Measurements from ENCODE around the gene STAT4.

The STAT4 gene

GRCh38 chr2:191050640-191050987 lies 100.2 kb downstream of the STAT4 start:
- Histone ChIP-seq H3K4ac (ENCODE audit: low read depth in 1 of 2, low read length in 2 of 2) (peak overlapping the region in 1 of 2 experiments; percentile 60), H2AK5ac (ENCODE audit: low read length, severe bottlenecking) (peak overlapping the region; percentile 96), H2AFZ (ENCODE audit: low read depth, low read length) (no peak overlapping the region), H3K9ac (ENCODE audit: low read length) (peak overlapping the region; percentile 81), H2BK5ac (ENCODE audit: low read depth, low read length, poor library complexity, severe bottlenecking) (peak overlapping the region; percentile 88), H2BK120ac (ENCODE audit: low read depth, low read length) (peak overlapping the region; percentile 74), H3K79me1 (replicated peaks; ENCODE audit: low read length, poor library complexity, severe bottlenecking) (no peaks in the 10 kb centered on the region), H3K14ac (ENCODE audit: low read length in 2 of 2) (no peak overlapping the region), H4K91ac (ENCODE audit: low read length) (no peak overlapping the region), H3K23ac (ENCODE audit: low read length in 2 of 2) (no peak overlapping the region), H2BK15ac (ENCODE audit: low read depth, poor library complexity, severe bottlenecking) (no peak overlapping the region), H2BK12ac (ENCODE audit: low read length in 2 of 2) (peak overlapping the region in 1 of 2 experiments; percentile 99), H3K4me1 (ENCODE audit: control insufficient read depth, insufficient read depth, low read depth, low read length) (peaks cover 11% of the 10 kb centered on the region), H3K4me3 (ENCODE audit: insufficient read depth in 1 of 2, low read depth in 1 of 2, low read length in 2 of 2) (no peak overlapping the region), H3K18ac (ENCODE audit: low read depth in 1 of 2, low read length in 2 of 2) (peak overlapping the region; percentile 69 to 88), H3K27me3 (ENCODE audit: control insufficient read depth in 1 of 2, insufficient read depth in 1 of 2, low read length in 2 of 2) (no peaks in the 10 kb centered on the region), H4K8ac (ENCODE audit: low read length) (no peak overlapping the region), H3K9me3 (ENCODE audit: control insufficient read depth, low read length) (no peaks in the 10 kb centered on the region), H3K36me3 (ENCODE audit: control insufficient read depth in 1 of 2, insufficient read depth in 2 of 2, low read depth in 1 of 2, low read length in 2 of 2) (no peaks in the 10 kb centered on the region), H3K27ac (ENCODE audit: low read length, poor library complexity, severe bottlenecking) (peak overlapping the region; percentile 99), H3K4me2 (ENCODE audit: low read length, poor library complexity, severe bottlenecking) (peak overlapping the region; percentile 47)
- 0% methylated on average over 1 of the region's 1 CpG for WGBS
- DNase-seq = peak; percentile 87

- H3K4me2 ChIP-seq (ENCODE audit: low read length, poor library complexity, severe bottlenecking) = no peak overlapping the region
- no peak overlapping the region for H2BK12ac ChIP-seq (ENCODE audit: low read length in 2 of 2)
- DNase-seq = peak; percentile 91
- WGBS = 0% methylated on average over 3 of the region's 4 CpGs
- H2AFZ ChIP-seq (ENCODE audit: low read depth, low read length) = no peak overlapping the region
- no peak overlapping the region for H3K14ac ChIP-seq (ENCODE audit: low read length in 2 of 2)
- no peak overlapping the region for H2BK15ac ChIP-seq (ENCODE audit: low read depth, poor library complexity, severe bottlenecking)
- H4K8ac ChIP-seq (ENCODE audit: low read length) = no peak overlapping the region
- no peaks in the 10 kb centered on the region for H3K79me1 ChIP-seq (replicated peaks; ENCODE audit: low read length, poor library complexity, severe bottlenecking)
- no peak overlapping the region for H3K4ac ChIP-seq (ENCODE audit: low read depth in 1 of 2, low read length in 2 of 2)
- H2BK120ac ChIP-seq (ENCODE audit: low read depth, low read length) = no peak overlapping the region
- H3K9me3 ChIP-seq (ENCODE audit: control insufficient read depth, low read length) = no peaks in the 10 kb centered on the region
- peak overlapping the region; percentile 99 for H3K27ac ChIP-seq (ENCODE audit: low read length, poor library complexity, severe bottlenecking)
- H3K23ac ChIP-seq (ENCODE audit: low read length in 2 of 2) = no peak overlapping the region
- H3K18ac ChIP-seq (ENCODE audit: low read depth in 1 of 2, low read length in 2 of 2) = peak overlapping the region in 1 of 2 experiments; percentile 35
- no peak overlapping the region for H4K91ac ChIP-seq (ENCODE audit: low read length)
- H3K4me1 ChIP-seq (ENCODE audit: control insufficient read depth, insufficient read depth, low read depth, low read length) = peaks cover 11% of the 10 kb centered on the region
- peak overlapping the region; percentile 81 for H3K9ac ChIP-seq (ENCODE audit: low read length)
- no peaks in the 10 kb centered on the region for H3K36me3 ChIP-seq (ENCODE audit: control insufficient read depth in 1 of 2, insufficient read depth in 2 of 2, low read depth in 1 of 2, low read length in 2 of 2)
- no peaks in the 10 kb centered on the region for H3K27me3 ChIP-seq (ENCODE audit: control insufficient read depth in 1 of 2, insufficient read depth in 1 of 2, low read length in 2 of 2)
- H3K4me3 ChIP-seq (ENCODE audit: insufficient read depth in 1 of 2, low read depth in 1 of 2, low read length in 2 of 2) = peak overlapping the region in 1 of 2 experiments; percentile 53
- H2AK5ac ChIP-seq (ENCODE audit: low read length, severe bottlenecking) = no peak overlapping the region
- H2BK5ac ChIP-seq (ENCODE audit: low read depth, low read length, poor library complexity, severe bottlenecking) = peak overlapping the region; percentile 88
These were observed 100.8 kb downstream of the STAT4 start for GRCh38 chr2:191049728-191050639.

- Histone ChIP-seq H3K9me3 (ENCODE audit: control insufficient read depth, low read length) (peaks cover 10% of the 10 kb centered on the region), H3K9ac (ENCODE audit: low read length) (no peak overlapping the region), H2AFZ (ENCODE audit: low read depth, low read length) (no peak overlapping the region), H3K27me3 (ENCODE audit: control insufficient read depth in 1 of 2, insufficient read depth in 1 of 2, low read length in 2 of 2) (no peaks in the 10 kb centered on the region), H3K4ac (ENCODE audit: low read depth in 1 of 2, low read length in 2 of 2) (no peak overlapping the region), H2BK15ac (ENCODE audit: low read depth, poor library complexity, severe bottlenecking) (no peak overlapping the region), H3K4me3 (ENCODE audit: insufficient read depth in 1 of 2, low read depth in 1 of 2, low read length in 2 of 2) (no peak overlapping the region), H4K8ac (ENCODE audit: low read length) (no peak overlapping the region), H2AK5ac (ENCODE audit: low read length, severe bottlenecking) (no peak overlapping the region), H2BK120ac (ENCODE audit: low read depth, low read length) (no peak overlapping the region), H2BK5ac (ENCODE audit: low read depth, low read length, poor library complexity, severe bottlenecking) (no peak overlapping the region), H2BK12ac (ENCODE audit: low read length in 2 of 2) (no peak overlapping the region), H3K27ac (ENCODE audit: low read length, poor library complexity, severe bottlenecking) (peak overlapping the region; percentile 34), H3K23ac (ENCODE audit: low read length in 2 of 2) (no peak overlapping the region), H3K18ac (ENCODE audit: low read depth in 1 of 2, low read length in 2 of 2) (no peak overlapping the region), H3K4me2 (ENCODE audit: low read length, poor library complexity, severe bottlenecking) (no peak overlapping the region), H4K91ac (ENCODE audit: low read length) (no peak overlapping the region), H3K79me1 (replicated peaks; ENCODE audit: low read length, poor library complexity, severe bottlenecking) (no peaks in the 10 kb centered on the region), H3K4me1 (ENCODE audit: control insufficient read depth, insufficient read depth, low read depth, low read length) (peaks cover 11% of the 10 kb centered on the region), H3K36me3 (ENCODE audit: control insufficient read depth in 1 of 2, insufficient read depth in 2 of 2, low read depth in 1 of 2, low read length in 2 of 2) (no peaks in the 10 kb centered on the region), H3K14ac (ENCODE audit: low read length in 2 of 2) (no peak overlapping the region)
- peak; percentile 38 for DNase-seq
- 42% methylated on average over 1 of the region's 3 CpGs for WGBS
These were observed 102.7 kb downstream of the STAT4 start for GRCh38 chr2:191048073-191048472.

GRCh38 chr2:191045141-191045540 lies 105.7 kb downstream of the STAT4 start:
- H3K23ac ChIP-seq (ENCODE audit: low read length in 2 of 2) = no peak overlapping the region
- H2AFZ ChIP-seq (ENCODE audit: low read depth, low read length) = no peak overlapping the region
- DNase-seq = no peak
- no peak overlapping the region for H4K8ac ChIP-seq (ENCODE audit: low read length)
- H3K9me3 ChIP-seq (ENCODE audit: control insufficient read depth, low read length) = peaks cover 10% of the 10 kb centered on the region
- no peak overlapping the region for H3K27ac ChIP-seq (ENCODE audit: low read length, poor library complexity, severe bottlenecking)
- no peak overlapping the region for H3K4ac ChIP-seq (ENCODE audit: low read depth in 1 of 2, low read length in 2 of 2)
- H4K91ac ChIP-seq (ENCODE audit: low read length) = no peak overlapping the region
- H2BK15ac ChIP-seq (ENCODE audit: low read depth, poor library complexity, severe bottlenecking) = no peak overlapping the region
- no peak overlapping the region for H3K4me2 ChIP-seq (ENCODE audit: low read length, poor library complexity, severe bottlenecking)
- H3K9ac ChIP-seq (ENCODE audit: low read length) = no peak overlapping the region
- H3K4me3 ChIP-seq (ENCODE audit: insufficient read depth in 1 of 2, low read depth in 1 of 2, low read length in 2 of 2) = no peak overlapping the region
- no peaks in the 10 kb centered on the region for H3K36me3 ChIP-seq (ENCODE audit: control insufficient read depth in 1 of 2, insufficient read depth in 2 of 2, low read depth in 1 of 2, low read length in 2 of 2)
- H3K79me1 ChIP-seq (replicated peaks; ENCODE audit: low read length, poor library complexity, severe bottlenecking) = no peaks in the 10 kb centered on the region
- H3K4me1 ChIP-seq (ENCODE audit: control insufficient read depth, insufficient read depth, low read depth, low read length) = peaks cover 4% of the 10 kb centered on the region
- no peak overlapping the region for H3K14ac ChIP-seq (ENCODE audit: low read length in 2 of 2)
- 80% methylated on average over 1 of the region's 1 CpG for WGBS
- H3K18ac ChIP-seq (ENCODE audit: low read depth in 1 of 2, low read length in 2 of 2) = no peak overlapping the region
- H2BK120ac ChIP-seq (ENCODE audit: low read depth, low read length) = no peak overlapping the region
- H2BK12ac ChIP-seq (ENCODE audit: low read length in 2 of 2) = no peak overlapping the region
- H2BK5ac ChIP-seq (ENCODE audit: low read depth, low read length, poor library complexity, severe bottlenecking) = no peak overlapping the region
- no peaks in the 10 kb centered on the region for H3K27me3 ChIP-seq (ENCODE audit: control insufficient read depth in 1 of 2, insufficient read depth in 1 of 2, low read length in 2 of 2)
- H2AK5ac ChIP-seq (ENCODE audit: low read length, severe bottlenecking) = no peak overlapping the region

Measured in mesenchymal stem cell (in vitro differentiated cells and primary cell).